Keratinocyte (primary cell): ENCODE data around the gene SND1. TPM values are rescaled to one million over a fixed set of nuclear protein-coding genes. Genes with fewer than 3 reads are reported as not detected.

Experiments used
- DNase-seq: peaks from one replicate; pipeline ENCODE4 v3.0.0-alpha.2; 2011; ENCODE audit warnings: low read depth, missing footprints, low spot score
- FAIRE-seq: peaks from 2 replicates; lab custom pipeline; 2011; peaks lifted over from hg19 to GRCh38; lab: Jason Lieb, UNC
- H2AFZ ChIP-seq: 2 replicates; pipeline ENCODE4 v1.6.0; 2012; ENCODE audit warnings: low read length, control low read depth, inconsistent platforms; ENCODE audit not compliant: control insufficient read depth
- H3K27ac ChIP-seq: 2 replicates; pipeline ENCODE4 v1.5.1; 2011; ENCODE audit warnings: low read length; ENCODE audit not compliant: control insufficient read depth, insufficient read depth
- H3K27me3 ChIP-seq: 3 replicates; pipeline ENCODE4 v1.6.0; 2011; ENCODE audit warnings: low read length; ENCODE audit not compliant: control insufficient read depth, insufficient read depth; ENCODE audit errors: extremely low read depth
- H3K36me3 ChIP-seq, 2 experiments: 2 replicates in 1 of 2; 3 replicates in 1 of 2; pipeline ENCODE4 v1.5.1; 2011; ENCODE audit warnings: low read length in 2 of 2, mild to moderate bottlenecking in 1 of 2; ENCODE audit not compliant: control insufficient read depth in 2 of 2, insufficient read depth in 2 of 2; ENCODE audit errors: extremely low read depth in 1 of 2
- H3K4me1 ChIP-seq: 3 replicates; pipeline ENCODE4 v1.5.1; 2011; ENCODE audit warnings: low read length; ENCODE audit not compliant: control insufficient read depth, insufficient read depth; ENCODE audit errors: extremely low read depth
- H3K4me2 ChIP-seq: 3 replicates; pipeline ENCODE4 v1.6.0; 2011; ENCODE audit warnings: low read depth, low read length; ENCODE audit not compliant: control insufficient read depth, insufficient read depth; ENCODE audit errors: extremely low read depth
- H3K4me3 ChIP-seq, 3 experiments: fragments of 200-600 bp in 1 of 3; sonication (generic) in 1 of 3; 2 replicates in 2 of 3; 3 replicates in 1 of 3; pipeline ENCODE4 v1.5.1; 2011 to 2016; ENCODE audit warnings: low read length in 3 of 3, mild to moderate bottlenecking in 3 of 3, control low read depth in 2 of 3, inconsistent platforms in 1 of 3, low read depth in 1 of 3, mixed read lengths in 1 of 3, mixed run types in 1 of 3, moderate library complexity in 1 of 3; ENCODE audit not compliant: control insufficient read depth in 2 of 3, insufficient read depth in 2 of 3; ENCODE audit errors: extremely low read depth in 1 of 3
- H3K79me2 ChIP-seq: 2 replicates; pipeline ENCODE4 v1.6.0; 2012; ENCODE audit warnings: low read length; ENCODE audit not compliant: control insufficient read depth, insufficient read depth
- H3K9ac ChIP-seq: 3 replicates; pipeline ENCODE4 v1.6.0; 2011; ENCODE audit warnings: low read length; ENCODE audit not compliant: control insufficient read depth, insufficient read depth; ENCODE audit errors: extremely low read depth
- H3K9me1 ChIP-seq: 3 replicates; pipeline ENCODE4 v1.6.0; 2011; ENCODE audit warnings: low read length; ENCODE audit not compliant: control insufficient read depth, insufficient read depth; ENCODE audit errors: extremely low read depth
- H3K9me3 ChIP-seq: 2 replicates; pipeline ENCODE4 v1.5.1; 2012; ENCODE audit warnings: low read depth, low read length; ENCODE audit not compliant: control insufficient read depth
- H4K20me1 ChIP-seq: 3 replicates; pipeline ENCODE4 v1.6.0; 2011; ENCODE audit warnings: low read length; ENCODE audit not compliant: control insufficient read depth, insufficient read depth; ENCODE audit errors: extremely low read depth
- CTCF ChIP-seq, 3 experiments: IDR thresholded peaks in 1 of 3; conservative IDR thresholded peaks in 1 of 3; optimal IDR thresholded peaks in 1 of 3; 2 replicates in 2 of 3; 3 replicates in 1 of 3; pipeline versions ENCODE3 to v1.5.1; 2011; ENCODE audit warnings: low read length in 3 of 3, mild to moderate bottlenecking in 3 of 3, moderate library complexity in 2 of 3, control low read depth in 1 of 3, inconsistent platforms in 1 of 3; ENCODE audit not compliant: insufficient read depth in 2 of 3; ENCODE audit errors: extremely low read depth in 1 of 3
- EZH2 ChIP-seq: IDR thresholded peaks from one replicate; pipeline ENCODE4 v1.6.1; 2012; ENCODE audit warnings: inconsistent platforms, mild to moderate bottlenecking, low read length, moderate library complexity
- dilution Hi-C: fragments of 300-500 bp; cut with MboI; formaldehyde crosslinking; loops from one replicate; pipeline ENCODE4 v1.7.0; 2020; ENCODE audit warnings: low sequenced_read_pairs; ENCODE audit not compliant: extremely low pct_ligation_motif_present
- polyA plus RNA-seq, 5 experiments: library from polyadenylated mRNA; depleted of rRNA in 3 of 5; stranded (reverse) in 3 of 5; stranded (forward) in 1 of 5; unstranded in 1 of 5; fragments of >200 nt; gene quantifications; 1 replicate in 1 of 5; 2 replicates in 3 of 5; 3 replicates in 1 of 5; pipeline versions ENCODE4 v1.2.1 to v1.2.3, GENCODE V29; 2011 to 2012; ENCODE audit warnings: missing spikeins in 2 of 5, low read depth in 1 of 5, low replicate concordance in 1 of 5

SND1 gene
- polyA plus RNA-seq, 1 donor (not counting 4 experiments of a cell fraction or from before 2014, with no cell fraction given), result 140 TPM

GRCh38 chr7:127798769-127799372 lies 146.9 kb downstream of the SND1 start:
- no peak for DNase-seq
- dilution Hi-C loops, result no loop called here
- no peak for FAIRE-seq
- H3K27me3 ChIP-seq, result no peaks in the 10 kb centered on the region
- no peaks in the 10 kb centered on the region for H3K9me3 ChIP-seq
- no peak overlapping the region for H3K4me2 ChIP-seq
- H3K79me2 ChIP-seq, result peaks cover 73% of the 10 kb centered on the region
- H3K27ac ChIP-seq, result no peak overlapping the region
- TF ChIP-seq EZH2, result no peak
- no peak for TF ChIP-seq CTCF (optimal IDR thresholded peaks at IDR 0.05 in 1 of 3, IDR thresholded peaks at IDR 0.05 in 1 of 3, conservative IDR thresholded peaks at IDR 0.05 in 1 of 3; ENCODE audit: extremely low read depth in 1 of 3, insufficient read depth in 2 of 3, low read length in 3 of 3)
- H3K9me1 ChIP-seq, result peaks cover 2% of the 10 kb centered on the region
- H3K4me3 ChIP-seq, result no peak overlapping the region
- peaks cover 5% of the 10 kb centered on the region for H4K20me1 ChIP-seq
- H3K4me1 ChIP-seq, result no peaks in the 10 kb centered on the region
- peaks cover 0 to 2% of the 10 kb centered on the region in 2 experiments for H3K36me3 ChIP-seq
- H2AFZ ChIP-seq, result no peak overlapping the region
- H3K9ac ChIP-seq, result no peak overlapping the region

- no peak overlapping the region for H3K4me3 ChIP-seq
- no peak for FAIRE-seq
- peaks cover 5% of the 10 kb centered on the region for H4K20me1 ChIP-seq
- dilution Hi-C loops, result no loop called here
- DNase-seq, result no peak
- H3K27me3 ChIP-seq, result no peaks in the 10 kb centered on the region
- no peak overlapping the region for H2AFZ ChIP-seq
- H3K9me3 ChIP-seq, result no peaks in the 10 kb centered on the region
- peaks cover 0 to 2% of the 10 kb centered on the region in 2 experiments for H3K36me3 ChIP-seq
- no peak for TF ChIP-seq CTCF (optimal IDR thresholded peaks at IDR 0.05 in 1 of 3, IDR thresholded peaks at IDR 0.05 in 1 of 3, conservative IDR thresholded peaks at IDR 0.05 in 1 of 3; ENCODE audit: extremely low read depth in 1 of 3, insufficient read depth in 2 of 3, low read length in 3 of 3)
- no peak for TF ChIP-seq EZH2
- H3K27ac ChIP-seq, result no peak overlapping the region
- H3K4me2 ChIP-seq, result no peak overlapping the region
- no peak overlapping the region for H3K9ac ChIP-seq
- H3K79me2 ChIP-seq, result peaks cover 71% of the 10 kb centered on the region
- no peaks in the 10 kb centered on the region for H3K4me1 ChIP-seq
- H3K9me1 ChIP-seq, result peaks cover 2% of the 10 kb centered on the region
Observed at GRCh38 chr7:127799535-127800305, 147.7 kb downstream of the SND1 start.
